ENCODE results near the gene SYNE2. TPM values are rescaled to one million over a fixed set of nuclear protein-coding genes. Genes with fewer than 3 reads are reported as not detected.
"Not testable (repeated sequence)": the region's sequence is repeated elsewhere in the genome, so short reads cannot be mapped to it uniquely, and the experiment has no call there.

SYNE2 gene
- total RNA-seq, 1 donor from 2014 or later, result 186 TPM

DNA sequence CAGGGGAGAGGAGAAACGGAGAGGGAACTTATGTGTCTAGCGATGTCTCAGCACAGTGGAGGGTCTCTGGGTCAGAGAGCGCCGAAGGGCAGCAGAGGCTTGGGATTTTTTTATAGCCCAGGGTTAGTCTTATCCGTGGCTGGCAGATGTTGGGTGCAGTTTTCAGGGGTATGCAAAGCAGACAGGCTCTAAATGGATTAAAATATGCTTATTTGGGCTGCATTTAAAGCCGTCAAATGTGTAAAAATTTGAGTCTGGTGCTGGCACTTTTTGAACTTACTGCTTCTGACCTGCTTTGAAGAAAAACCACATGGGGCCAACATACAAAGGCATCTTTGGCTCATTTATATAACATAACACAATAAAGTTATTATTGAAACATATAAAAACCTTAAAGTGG lies 262.6 kb downstream of the SYNE2 start:
- H3K27me3 ChIP-seq (ENCODE audit: low read depth), result no peaks in the 10 kb centered on the region
- peaks cover 35% of the 10 kb centered on the region for H3K4me1 ChIP-seq
- H3K4me3 ChIP-seq, result no peak overlapping the region
- TF ChIP-seq, protein P1, sequence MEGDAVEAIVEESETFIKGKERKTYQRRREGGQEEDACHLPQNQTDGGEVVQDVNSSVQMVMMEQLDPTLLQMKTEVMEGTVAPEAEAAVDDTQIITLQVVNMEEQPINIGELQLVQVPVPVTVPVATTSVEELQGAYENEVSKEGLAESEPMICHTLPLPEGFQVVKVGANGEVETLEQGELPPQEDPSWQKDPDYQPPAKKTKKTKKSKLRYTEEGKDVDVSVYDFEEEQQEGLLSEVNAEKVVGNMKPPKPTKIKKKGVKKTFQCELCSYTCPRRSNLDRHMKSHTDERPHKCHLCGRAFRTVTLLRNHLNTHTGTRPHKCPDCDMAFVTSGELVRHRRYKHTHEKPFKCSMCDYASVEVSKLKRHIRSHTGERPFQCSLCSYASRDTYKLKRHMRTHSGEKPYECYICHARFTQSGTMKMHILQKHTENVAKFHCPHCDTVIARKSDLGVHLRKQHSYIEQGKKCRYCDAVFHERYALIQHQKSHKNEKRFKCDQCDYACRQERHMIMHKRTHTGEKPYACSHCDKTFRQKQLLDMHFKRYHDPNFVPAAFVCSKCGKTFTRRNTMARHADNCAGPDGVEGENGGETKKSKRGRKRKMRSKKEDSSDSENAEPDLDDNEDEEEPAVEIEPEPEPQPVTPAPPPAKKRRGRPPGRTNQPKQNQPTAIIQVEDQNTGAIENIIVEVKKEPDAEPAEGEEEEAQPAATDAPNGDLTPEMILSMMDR (IDR thresholded peaks at IDR 0.05; ENCODE audit: borderline replicate concordance), result no peak
- H3K36me3 ChIP-seq, result peaks cover 35% of the 10 kb centered on the region
- intact Hi-C loops (cut with micrococcal nuclease), result no loop called here
- no peaks in the 10 kb centered on the region for H3K9me3 ChIP-seq (replicated peaks)
- no peak overlapping the region for H3K27ac ChIP-seq (replicated peaks)
- DNase-seq, result no peak

DNA sequence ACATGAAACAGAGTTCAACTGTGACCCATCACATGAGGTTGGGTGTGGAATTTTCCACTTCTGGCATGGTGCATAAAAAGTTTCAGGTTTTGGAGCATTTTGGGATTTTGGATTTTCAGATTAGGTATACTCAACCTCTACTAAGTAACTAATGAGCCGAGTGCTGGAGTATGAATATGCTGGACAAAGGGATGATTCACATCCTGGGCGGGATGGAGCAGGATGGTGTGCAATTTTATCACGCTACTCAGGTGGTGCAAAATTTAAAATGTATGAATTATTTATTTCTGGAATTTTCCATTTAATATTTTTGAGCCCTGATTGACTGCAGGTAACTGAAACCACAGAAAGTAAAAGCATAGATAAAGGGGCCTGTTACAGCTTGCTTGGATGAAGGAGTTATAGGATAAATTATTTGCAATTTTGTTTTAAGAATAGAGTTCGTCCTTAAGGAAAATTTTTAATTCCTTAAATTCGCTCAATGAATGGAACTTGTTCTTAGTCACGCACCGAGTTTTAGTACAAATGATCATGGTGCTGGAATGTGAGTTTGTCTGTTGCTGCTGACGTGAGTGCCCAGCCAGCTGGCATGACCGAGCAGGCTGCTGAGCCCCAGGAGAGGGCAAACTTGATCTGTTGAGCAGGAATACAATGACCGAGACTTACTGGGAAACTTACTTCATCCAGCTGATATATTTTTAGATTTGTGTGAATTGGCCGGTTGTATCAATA lies 265.0 kb downstream of the SYNE2 start:
- H3K27ac ChIP-seq (replicated peaks), result peak overlapping the region; percentile 85
- H3K4me3 ChIP-seq, result no peak overlapping the region
- intact Hi-C loops (cut with micrococcal nuclease), result no loop called here
- no peaks in the 10 kb centered on the region for H3K27me3 ChIP-seq (ENCODE audit: low read depth)
- H3K36me3 ChIP-seq, result peaks cover 53% of the 10 kb centered on the region
- TF ChIP-seq, protein P1 (IDR thresholded peaks at IDR 0.05; ENCODE audit: borderline replicate concordance), result peak; percentile 18
- DNase-seq, result peak; percentile 62
- peaks cover 33% of the 10 kb centered on the region for H3K4me1 ChIP-seq
- no peaks in the 10 kb centered on the region for H3K9me3 ChIP-seq (replicated peaks)

DNA sequence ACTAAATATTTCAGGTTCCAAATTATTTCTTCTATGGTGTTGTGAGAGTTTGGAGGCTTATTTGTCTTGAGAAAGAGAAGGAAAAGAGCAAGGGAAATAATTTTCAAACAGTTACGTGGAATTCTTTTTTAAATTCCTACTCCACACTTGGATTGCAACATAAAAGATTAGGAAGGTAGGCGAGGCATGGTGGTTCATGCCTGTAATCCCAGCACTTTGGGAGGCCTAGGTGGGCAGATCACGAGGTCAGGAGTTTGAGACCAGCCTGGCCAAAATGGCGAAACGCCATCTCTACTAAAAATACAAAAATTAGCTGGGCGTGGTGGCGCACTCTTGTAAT lies 265.6 kb downstream of the SYNE2 start:
- intact Hi-C loops (cut with micrococcal nuclease); H3K27me3 ChIP-seq (ENCODE audit: low read depth); DNase-seq; H3K9me3 ChIP-seq (replicated peaks); H3K4me3 ChIP-seq: not testable (repeated sequence)
- H3K4me1 ChIP-seq, result peaks cover 28% of the 10 kb centered on the region
- H3K36me3 ChIP-seq, result peaks cover 53% of the 10 kb centered on the region
- peak overlapping the region; percentile 85 for H3K27ac ChIP-seq (replicated peaks)

DNA sequence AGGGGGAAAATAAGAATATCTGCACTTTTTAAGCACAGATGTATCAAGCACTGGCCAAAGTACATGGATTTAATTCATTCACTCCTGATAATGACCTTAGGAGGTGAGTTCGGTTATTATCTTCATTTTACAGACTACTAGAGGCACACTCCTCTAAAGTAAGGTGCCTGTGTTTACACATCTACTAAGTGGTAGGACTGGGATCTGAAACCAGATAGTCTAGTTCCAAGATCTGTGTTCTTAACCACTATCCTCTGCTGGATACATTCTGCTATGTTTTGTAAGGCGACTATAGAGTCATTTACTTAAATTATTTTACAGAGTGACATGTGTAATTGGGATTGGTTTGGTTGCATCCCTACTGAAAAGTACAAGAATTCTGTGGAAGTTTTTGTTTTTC lies 266.1 kb downstream of the SYNE2 start:
- no peak overlapping the region for H3K4me3 ChIP-seq
- no peaks in the 10 kb centered on the region for H3K27me3 ChIP-seq (ENCODE audit: low read depth)
- peak overlapping the region; percentile 85 for H3K27ac ChIP-seq (replicated peaks)
- no peaks in the 10 kb centered on the region for H3K9me3 ChIP-seq (replicated peaks)
- TF ChIP-seq, protein P1 (IDR thresholded peaks at IDR 0.05; ENCODE audit: borderline replicate concordance), result no peak
- DNase-seq, result no peak
- intact Hi-C loops (cut with micrococcal nuclease), result no loop called here
- H3K4me1 ChIP-seq, result peaks cover 23% of the 10 kb centered on the region
- H3K36me3 ChIP-seq, result peaks cover 53% of the 10 kb centered on the region

DNA sequence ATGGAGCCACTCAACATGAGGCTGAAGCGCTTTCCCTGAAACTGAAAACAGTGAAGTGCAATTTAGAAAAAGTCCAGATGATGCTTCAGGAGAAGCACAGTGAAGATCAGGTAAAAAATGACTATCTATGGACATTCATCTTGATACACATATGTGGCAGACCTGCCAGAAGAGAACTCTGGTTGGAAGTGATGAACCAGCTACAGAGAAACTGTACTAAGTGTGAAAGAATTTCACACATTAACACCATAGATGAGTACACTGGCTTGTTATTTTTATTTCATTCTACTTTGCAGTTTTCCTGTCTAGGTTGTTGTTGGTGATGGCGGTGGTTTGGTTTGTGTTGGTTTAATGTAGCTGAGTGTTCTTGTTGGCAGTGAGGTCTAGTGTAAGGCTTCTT lies 266.7 kb downstream of the SYNE2 start:
- no peak overlapping the region for H3K27ac ChIP-seq (replicated peaks)
- DNase-seq, result no peak
- no peaks in the 10 kb centered on the region for H3K9me3 ChIP-seq (replicated peaks)
- no peak overlapping the region for H3K4me3 ChIP-seq
- intact Hi-C loops (cut with micrococcal nuclease), result no loop called here
- no peaks in the 10 kb centered on the region for H3K27me3 ChIP-seq (ENCODE audit: low read depth)
- H3K36me3 ChIP-seq, result peaks cover 56% of the 10 kb centered on the region
- TF ChIP-seq, protein P1 (IDR thresholded peaks at IDR 0.05; ENCODE audit: borderline replicate concordance), result no peak
- peaks cover 17% of the 10 kb centered on the region for H3K4me1 ChIP-seq

DNA sequence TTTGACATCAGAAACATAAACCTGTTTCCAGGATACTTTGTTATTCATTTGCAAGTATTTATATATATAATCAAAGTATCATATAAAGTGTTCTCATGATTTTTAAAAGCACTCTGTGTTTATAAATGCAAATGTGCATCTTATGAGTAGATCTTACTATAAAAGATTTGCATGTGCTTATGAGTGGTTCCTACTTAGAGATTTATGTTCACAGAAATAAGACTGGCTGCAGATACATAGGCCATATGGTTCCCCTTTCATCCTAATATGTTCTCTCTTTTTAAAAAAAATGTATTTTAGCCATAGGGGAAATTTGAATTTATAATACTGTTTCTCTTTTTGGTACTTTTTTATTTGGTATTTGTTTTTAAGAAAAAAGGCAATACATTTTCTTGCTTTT lies 267.2 kb downstream of the SYNE2 start:
- Histone ChIP-seq H3K4me3 (no peak overlapping the region), H3K36me3 (peaks cover 57% of the 10 kb centered on the region), H3K4me1 (peaks cover 13% of the 10 kb centered on the region), H3K27me3 (ENCODE audit: low read depth) (no peaks in the 10 kb centered on the region), H3K9me3 (replicated peaks) (no peaks in the 10 kb centered on the region), H3K27ac (replicated peaks) (no peak overlapping the region)
- intact Hi-C loops (cut with micrococcal nuclease), result no loop called here
- no peak for DNase-seq
- TF ChIP-seq, protein P1 (IDR thresholded peaks at IDR 0.05; ENCODE audit: borderline replicate concordance), result no peak
